Mucosa of descending colon (tissue), 3 donors: ENCODE results near the gene AGBL5. TPM values are rescaled to one million over a fixed set of nuclear protein-coding genes. Genes with fewer than 3 reads are reported as not detected.
"Not testable (repeated sequence)": the region's sequence is repeated elsewhere in the genome, so short reads cannot be mapped to it uniquely, and the experiment has no call there.

ENCODE experiments used
- ATAC-seq: fragments of 200-7000 bp; cut with Tn5 transposase; one replicate; pipeline ENCODE4 v1.9.1; 2020; ENCODE audit warnings: mild to moderate bottlenecking, moderate library complexity
- DNase-seq, 3 donors: peaks; one replicate each; pipeline ENCODE4 v3.0.0-alpha.2; 2020
- H3K36me3 ChIP-seq: fragments of 200-600 bp; one replicate; pipeline ENCODE4 v1.8.0; 2021; ENCODE audit warnings: low read depth, mild to moderate bottlenecking
- H3K4me1 ChIP-seq: fragments of 200-600 bp; one replicate; pipeline ENCODE4 v1.8.0; 2021; ENCODE audit warnings: low read depth, mild to moderate bottlenecking
- H3K4me3 ChIP-seq: fragments of 200-600 bp; one replicate; pipeline ENCODE4 v1.8.0; 2021; ENCODE audit warnings: mild to moderate bottlenecking
- H3K9me3 ChIP-seq: fragments of 200-600 bp; one replicate; pipeline ENCODE4 v1.8.0; 2021; ENCODE audit warnings: mild to moderate bottlenecking
- intact Hi-C, 2 donors: fragments of 100-400 bp; cut with DNase I in 1 of 2; cut with micrococcal nuclease in 1 of 2; formaldehyde crosslinking; loops; one replicate each; pipeline versions ENCODE4 v1.11.0 to v1.11.1; 2022; cut with DNase I, micrococcal nuclease
- total RNA-seq, 3 donors: library from RNA; stranded (reverse); fragmentation: NEBNext Ultra II Directional in 2 of 3; extraction: Animal tissue kit (Norgen Biotek cat#: 25700) in 2 of 3; gene quantifications; one replicate each; pipeline versions ENCODE4 v1.2.1 to v1.2.4, GENCODE V29; 2021 to 2023
- TF ChIP-seq, protein P1 (sequence below): fragments of 200-600 bp; IDR thresholded peaks from one replicate; pipeline ENCODE4 v1.8.0; 2022; ENCODE audit warnings: antibody characterized with exemption, mild to moderate bottlenecking
- donor health status: DM: no; HTN: no; CAD: no; lungs with moderate emphysema.
- donor health status: DM: no; HTN: no; CAD: no.
- donor health status: DM: no; HTN: yes; CAD: no.

Gene AGBL5
- total RNA-seq, 3 donors from 2014 or later: 16.7 to 20.0 (median 19.2) TPM

GRCh38 chr2:27117995-27118524 lies 66.6 kb downstream of the AGBL5 start:
- intact Hi-C loops: no loop called here

GRCh38 chr2:27118525-27119329 lies 67.3 kb downstream of the AGBL5 start, which contains the start of gene CGREF1:
Gene CGREF1 (minus strand): TSS chr2:27119128. CDS start chr2:27104366, 14,762 bp downstream.
- TF ChIP-seq, protein P1, sequence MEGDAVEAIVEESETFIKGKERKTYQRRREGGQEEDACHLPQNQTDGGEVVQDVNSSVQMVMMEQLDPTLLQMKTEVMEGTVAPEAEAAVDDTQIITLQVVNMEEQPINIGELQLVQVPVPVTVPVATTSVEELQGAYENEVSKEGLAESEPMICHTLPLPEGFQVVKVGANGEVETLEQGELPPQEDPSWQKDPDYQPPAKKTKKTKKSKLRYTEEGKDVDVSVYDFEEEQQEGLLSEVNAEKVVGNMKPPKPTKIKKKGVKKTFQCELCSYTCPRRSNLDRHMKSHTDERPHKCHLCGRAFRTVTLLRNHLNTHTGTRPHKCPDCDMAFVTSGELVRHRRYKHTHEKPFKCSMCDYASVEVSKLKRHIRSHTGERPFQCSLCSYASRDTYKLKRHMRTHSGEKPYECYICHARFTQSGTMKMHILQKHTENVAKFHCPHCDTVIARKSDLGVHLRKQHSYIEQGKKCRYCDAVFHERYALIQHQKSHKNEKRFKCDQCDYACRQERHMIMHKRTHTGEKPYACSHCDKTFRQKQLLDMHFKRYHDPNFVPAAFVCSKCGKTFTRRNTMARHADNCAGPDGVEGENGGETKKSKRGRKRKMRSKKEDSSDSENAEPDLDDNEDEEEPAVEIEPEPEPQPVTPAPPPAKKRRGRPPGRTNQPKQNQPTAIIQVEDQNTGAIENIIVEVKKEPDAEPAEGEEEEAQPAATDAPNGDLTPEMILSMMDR: no peak
- H3K4me3 ChIP-seq: no peak within 1 kb of the TSS
- ATAC-seq (peak; percentile 74), DNase-seq (peak in 2 of 3 donors; percentile 19 to 55)
- no peaks in the 10 kb centered on the region for H3K9me3 ChIP-seq
- intact Hi-C loops: no loop called here
- H3K4me1 ChIP-seq: peaks cover 8% of the 10 kb centered on the region
- no peaks in the 10 kb centered on the region for H3K36me3 ChIP-seq

More at GRCh38 chr2:27117995-27118524, 66.6 kb downstream of the AGBL5 start:
- Histone ChIP-seq H3K4me1 (peaks cover 8% of the 10 kb centered on the region), H3K36me3 (no peaks in the 10 kb centered on the region), H3K4me3 (no peak overlapping the region), H3K9me3 (no peaks in the 10 kb centered on the region)
- no peak for ATAC-seq
- DNase-seq: no peak
- TF ChIP-seq, protein P1: no peak

DNA sequence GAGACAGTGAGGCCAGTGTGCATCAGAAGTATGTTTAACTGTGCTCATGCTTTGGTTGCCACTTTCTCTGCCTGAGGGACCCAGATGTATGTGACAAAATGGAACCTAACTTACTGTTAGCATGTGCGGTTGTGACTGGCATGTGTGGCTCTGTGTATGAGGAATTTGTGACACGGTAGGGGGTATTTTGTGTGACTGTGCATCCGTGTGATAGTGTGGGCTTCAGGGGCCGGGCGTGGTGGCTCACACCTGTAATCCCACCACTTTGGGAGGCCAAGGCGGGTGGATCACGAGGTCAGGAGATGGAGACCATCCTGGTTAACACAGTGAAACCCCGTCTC lies 67.8 kb downstream of the AGBL5 start:
- H3K9me3 ChIP-seq, DNase-seq, intact Hi-C loops, H3K4me1 ChIP-seq, H3K4me3 ChIP-seq, H3K36me3 ChIP-seq, ATAC-seq: not testable (repeated sequence)

Other genes starting within 250 kb of the AGBL5 start
- gene DPYSL5, start 203.5 kb upstream of the AGBL5 start, total RNA-seq: 1 to 10 TPM in 1 of 3 donors, under 1 TPM in 2; 0.24 to 1.3 (median 0.38) TPM
- gene MAPRE3, start 81.0 kb upstream of the AGBL5 start, total RNA-seq: 10 to 100 TPM; 23.9 to 36.1 (median 35.6) TPM
- gene TMEM214, start 18.7 kb upstream of the AGBL5 start, total RNA-seq: 10 to 100 TPM; 78.9 to 93.3 (median 80.1) TPM
- gene OST4, start 20.0 kb downstream of the AGBL5 start, total RNA-seq: 100 to 1,000 TPM; 245 to 280 (median 254) TPM
- gene EMILIN1, start 26.9 kb downstream of the AGBL5 start, total RNA-seq: 100 to 1,000 TPM in 1 of 3 donors, 10 to 100 TPM in 2; 12.1 to 256 (median 42.3) TPM
- 10 to 100 TPM in 1 of 3 donors, 1 to 10 TPM in 2; 6.3 to 14.7 (median 8.1) TPM for gene KHK, start 35.1 kb downstream of the AGBL5 start, total RNA-seq
- gene CGREF1, start 67.5 kb downstream of the AGBL5 start, total RNA-seq: 1 to 10 TPM in 2 of 3 donors, under 1 TPM in 1; 0.41 to 1.9 (median 1.5) TPM
- gene ABHD1, start 72.1 kb downstream of the AGBL5 start, total RNA-seq: under 1 TPM in 2 of 3 donors, not detected in 1; 0.19 to 0.22 TPM
- 10 to 100 TPM; 32.8 to 47.0 (median 45.0) TPM for gene PREB, start 83.0 kb downstream of the AGBL5 start, total RNA-seq
- not detected for gene PRR30, start 87.7 kb downstream of the AGBL5 start, total RNA-seq
- under 1 TPM in 2 of 3 donors, not detected in 1; 0.05 to 0.23 TPM for gene TCF23, start 97.3 kb downstream of the AGBL5 start, total RNA-seq
- gene ATRAID, start 160.4 kb downstream of the AGBL5 start, total RNA-seq: 10 to 100 TPM; 82.0 to 88.8 (median 85.2) TPM
- gene SLC5A6, start 160.6 kb downstream of the AGBL5 start, total RNA-seq: 10 to 100 TPM; 27.7 to 34.8 (median 30.0) TPM
- gene CAD, start 165.7 kb downstream of the AGBL5 start, total RNA-seq: 10 to 100 TPM; 22.7 to 29.8 (median 24.7) TPM
- gene SLC30A3, start 211.4 kb downstream of the AGBL5 start, total RNA-seq: under 1 TPM in 1 of 3 donors, not detected in 2; 0.12 TPM
- gene DNAJC5G, start 223.8 kb downstream of the AGBL5 start, total RNA-seq: under 1 TPM in 1 of 3 donors, not detected in 2; 0.47 TPM
- gene TRIM54, start 230.8 kb downstream of the AGBL5 start, total RNA-seq: under 1 TPM in 1 of 3 donors, not detected in 2; 0.43 TPM